Activated T-helper 2 cell treated with anti-CD3 and anti-CD28 coated beads, Interferon-gamma antibody, Interleukin-2, Interleukin-4, amounts not matched to agents 10 μg/mL and 5 μg/mL and 100 μg/mL, durations not matched to agents 14 hours and 24 hours and 36 hours (primary cell): ENCODE results near the gene RSPRY1. TPM values are rescaled to one million over a fixed set of nuclear protein-coding genes. Genes with fewer than 3 reads are reported as not detected.
A peak's percentile ranks its signal among the peaks of the same experiment; 100 is the strongest.

Source experiments
- DNase-seq: peaks from one replicate; pipeline ENCODE4 v3.0.0; 2021; ENCODE audit warnings: low spot score
- H3K27ac Mint-ChIP-seq: one replicate; pipeline ENCODE4 v1.8.0; 2021; ENCODE audit warnings: mixed read lengths
- H3K27me3 Mint-ChIP-seq: one replicate; pipeline ENCODE4 v1.8.0; 2021; ENCODE audit warnings: low read depth, mixed read lengths
- H3K36me3 Mint-ChIP-seq: one replicate; pipeline ENCODE4 v1.8.0; 2021; ENCODE audit warnings: low read depth, mixed read lengths
- H3K4me1 Mint-ChIP-seq: one replicate; pipeline ENCODE4 v1.8.0; 2021; ENCODE audit warnings: low read depth, mixed read lengths
- H3K4me3 Mint-ChIP-seq: one replicate; pipeline ENCODE4 v1.8.0; 2021; ENCODE audit warnings: low read depth, mild to moderate bottlenecking, moderate library complexity, mixed read lengths
- H3K9me3 Mint-ChIP-seq: one replicate; pipeline ENCODE4 v1.8.0; 2021; ENCODE audit warnings: mixed read lengths
- intact Hi-C: fragments of 100-400 bp; cut with micrococcal nuclease; formaldehyde crosslinking; loops from one replicate; pipeline ENCODE4 v1.15.1; 2023
- total RNA-seq: library from RNA; stranded (reverse); gene quantifications from 2 replicates; pipeline ENCODE4 v1.2.3, GENCODE V29; 2022

Gene RSPRY1
- total RNA-seq, 1 donor from 2014 or later: 33.3 TPM

GRCh38 chr16:57146735-57147134 lies 39.4 kb upstream of the RSPRY1 start:
- Mint-ChIP-seq H3K27ac (no peak overlapping the region), H3K27me3 (no peaks in the 10 kb centered on the region), H3K36me3 (peaks cover under 1% of the 10 kb centered on the region), H3K4me3 (no peak overlapping the region), H3K9me3 (no peaks in the 10 kb centered on the region), H3K4me1 (peaks cover 15% of the 10 kb centered on the region)
- DNase-seq: no peak
- intact Hi-C loops: no loop called here

GRCh38 chr16:57147381-57148221 lies 38.5 kb upstream of the RSPRY1 start:
- Mint-ChIP-seq H3K36me3 (peaks cover 9% of the 10 kb centered on the region), H3K27me3 (no peaks in the 10 kb centered on the region), H3K4me3 (no peak overlapping the region), H3K27ac (no peak overlapping the region), H3K4me1 (peaks cover 10% of the 10 kb centered on the region), H3K9me3 (no peaks in the 10 kb centered on the region)
- no peak for DNase-seq
- intact Hi-C loops: no loop called here

- peaks cover 8% of the 10 kb centered on the region for H3K4me1 Mint-ChIP-seq
- DNase-seq: no peak
- H3K27me3 Mint-ChIP-seq: no peaks in the 10 kb centered on the region
- H3K36me3 Mint-ChIP-seq: peaks cover 18% of the 10 kb centered on the region
- no peak overlapping the region for H3K4me3 Mint-ChIP-seq
- no peak overlapping the region for H3K27ac Mint-ChIP-seq
- intact Hi-C loops: no loop called here
- no peaks in the 10 kb centered on the region for H3K9me3 Mint-ChIP-seq
Observed at GRCh38 chr16:57148481-57148880, 37.6 kb upstream of the RSPRY1 start.

GRCh38 chr16:57149391-57149790 lies 36.7 kb upstream of the RSPRY1 start:
- no peak overlapping the region for H3K27ac Mint-ChIP-seq
- no peak overlapping the region for H3K4me3 Mint-ChIP-seq
- peaks cover 8% of the 10 kb centered on the region for H3K4me1 Mint-ChIP-seq
- DNase-seq: no peak
- intact Hi-C loops: no loop called here
- peaks cover 27% of the 10 kb centered on the region for H3K36me3 Mint-ChIP-seq
- no peaks in the 10 kb centered on the region for H3K27me3 Mint-ChIP-seq
- H3K9me3 Mint-ChIP-seq: no peaks in the 10 kb centered on the region

- Mint-ChIP-seq H3K27ac (no peak overlapping the region), H3K4me1 (peaks cover 10% of the 10 kb centered on the region), H3K4me3 (no peak overlapping the region), H3K27me3 (no peaks in the 10 kb centered on the region), H3K9me3 (no peaks in the 10 kb centered on the region), H3K36me3 (peaks cover 38% of the 10 kb centered on the region)
- intact Hi-C loops: no loop called here
- no peak for DNase-seq
Observed at GRCh38 chr16:57150682-57151330, 35.3 kb upstream of the RSPRY1 start.

- Mint-ChIP-seq H3K27ac (no peak overlapping the region), H3K27me3 (no peaks in the 10 kb centered on the region), H3K4me1 (peaks cover 15% of the 10 kb centered on the region), H3K9me3 (no peaks in the 10 kb centered on the region), H3K4me3 (no peak overlapping the region), H3K36me3 (peaks cover 44% of the 10 kb centered on the region)
- no peak for DNase-seq
- intact Hi-C loops: no loop called here
Observed at GRCh38 chr16:57151369-57151768, 34.8 kb upstream of the RSPRY1 start.

- no peaks in the 10 kb centered on the region for H3K9me3 Mint-ChIP-seq
- H3K36me3 Mint-ChIP-seq: peaks cover 54% of the 10 kb centered on the region
- intact Hi-C loops: no loop called here
- H3K4me3 Mint-ChIP-seq: no peak overlapping the region
- no peaks in the 10 kb centered on the region for H3K27me3 Mint-ChIP-seq
- H3K27ac Mint-ChIP-seq: peak overlapping the region; percentile 2
- H3K4me1 Mint-ChIP-seq: peaks cover 17% of the 10 kb centered on the region
- no peak for DNase-seq
Observed at GRCh38 chr16:57152096-57153093, 33.7 kb upstream of the RSPRY1 start.

- Mint-ChIP-seq H3K36me3 (peaks cover 62% of the 10 kb centered on the region), H3K4me1 (peaks cover 13% of the 10 kb centered on the region), H3K4me3 (no peak overlapping the region), H3K27me3 (no peaks in the 10 kb centered on the region), H3K9me3 (no peaks in the 10 kb centered on the region), H3K27ac (no peak overlapping the region)
- intact Hi-C loops: no loop called here
- no peak for DNase-seq
Observed at GRCh38 chr16:57153841-57154240, 32.3 kb upstream of the RSPRY1 start.

- no peaks in the 10 kb centered on the region for H3K9me3 Mint-ChIP-seq
- DNase-seq: no peak
- peaks cover 77% of the 10 kb centered on the region for H3K36me3 Mint-ChIP-seq
- no peaks in the 10 kb centered on the region for H3K27me3 Mint-ChIP-seq
- peaks cover 16% of the 10 kb centered on the region for H3K4me1 Mint-ChIP-seq
- no peak overlapping the region for H3K4me3 Mint-ChIP-seq
- intact Hi-C loops: no loop called here
- peak overlapping the region; percentile 22 for H3K27ac Mint-ChIP-seq
Observed at GRCh38 chr16:57155702-57156350, 30.3 kb upstream of the RSPRY1 start.

GRCh38 chr16:57156351-57156703 lies 29.8 kb upstream of the RSPRY1 start:
- Mint-ChIP-seq H3K27me3 (no peaks in the 10 kb centered on the region), H3K36me3 (peaks cover 80% of the 10 kb centered on the region), H3K9me3 (no peaks in the 10 kb centered on the region), H3K4me3 (no peak overlapping the region), H3K27ac (peak overlapping the region; percentile 22), H3K4me1 (peaks cover 18% of the 10 kb centered on the region)
- DNase-seq: no peak
- intact Hi-C loops: no loop called here

GRCh38 chr16:57157533-57157932 lies 28.6 kb upstream of the RSPRY1 start:
- no peak for DNase-seq
- Mint-ChIP-seq H3K9me3 (no peaks in the 10 kb centered on the region), H3K27ac (no peak overlapping the region), H3K4me1 (peaks cover 15% of the 10 kb centered on the region), H3K27me3 (no peaks in the 10 kb centered on the region), H3K36me3 (peaks cover 72% of the 10 kb centered on the region), H3K4me3 (no peak overlapping the region)
- intact Hi-C loops: no loop called here

GRCh38 chr16:57159447-57159846 lies 26.7 kb upstream of the RSPRY1 start:
- Mint-ChIP-seq H3K27ac (no peak overlapping the region), H3K27me3 (no peaks in the 10 kb centered on the region), H3K36me3 (peaks cover 67% of the 10 kb centered on the region), H3K4me3 (no peak overlapping the region), H3K9me3 (no peaks in the 10 kb centered on the region), H3K4me1 (peaks cover 15% of the 10 kb centered on the region)
- intact Hi-C loops: no loop called here
- no peak for DNase-seq
